GM18907 (cell line): ENCODE results near the gene PTK6.

Experiments
- ATAC-seq: cut with Tn5 transposase; IDR thresholded peaks from one replicate; pipeline ENCODE4 v1.9.1; 2021; ENCODE audit warnings: mild to moderate bottlenecking, moderate library complexity; ENCODE audit not compliant: unreplicated experiment

The PTK6 gene

GRCh38 chr20:63570281-63571086 is 33.3 kb upstream of the PTK6 start:
- ATAC-seq, result no peak

GRCh38 chr20:63568986-63569949 is 32.1 kb upstream of the PTK6 start:
- no peak for ATAC-seq

- ATAC-seq, result peak; percentile 29
These were observed 31.2 kb upstream of the PTK6 start for GRCh38 chr20:63568170-63568981.

- ATAC-seq, result peak; percentile 69
These were observed 30.4 kb upstream of the PTK6 start for GRCh38 chr20:63567386-63568169.

- no peak for ATAC-seq
These were observed 29.9 kb upstream of the PTK6 start for GRCh38 chr20:63567136-63567385.

GRCh38 chr20:63566395-63567135 is 29.4 kb upstream of the PTK6 start:
- no peak for ATAC-seq

- ATAC-seq, result no peak
These were observed 28.6 kb upstream of the PTK6 start for GRCh38 chr20:63565699-63566335.

GRCh38 chr20:63565021-63565698 is 28.0 kb upstream of the PTK6 start:
- no peak for ATAC-seq

GRCh38 chr20:63564036-63564810 is 27.0 kb upstream of the PTK6 start:
- no peak for ATAC-seq

- no peak for ATAC-seq
These were observed 26.2 kb upstream of the PTK6 start for GRCh38 chr20:63563225-63563935.

GRCh38 chr20:63562461-63563224 is 25.5 kb upstream of the PTK6 start:
- no peak for ATAC-seq

GRCh38 chr20:63561624-63562396 is 24.6 kb upstream of the PTK6 start:
- no peak for ATAC-seq

- no peak for ATAC-seq
These were observed 23.9 kb upstream of the PTK6 start for GRCh38 chr20:63560856-63561609.

GRCh38 chr20:63560333-63560805 is 23.2 kb upstream of the PTK6 start:
- ATAC-seq, result no peak
